Activated CD4-positive, alpha-beta T cell treated with anti-CD3 and anti-CD28 coated beads, Interleukin-2, amount 50 U/mL, for 48 hours (primary cell): ENCODE results near the gene SIGLEC14.

ENCODE experiments used
- DNase-seq, 2 experiments: peaks; one replicate each; pipeline ENCODE4 v3.0.0-alpha.2; 2020

The SIGLEC14 gene

GRCh38 chr19:51614789-51615188 lies 31.8 kb downstream of the SIGLEC14 start:
- DNase-seq: no peak

GRCh38 chr19:51610576-51610975 lies 36.0 kb downstream of the SIGLEC14 start:
- DNase-seq: no peak

- DNase-seq: peak; percentile 81 to 86
Measured at GRCh38 chr19:51607920-51608562, 38.6 kb downstream of the SIGLEC14 start.

- DNase-seq: peak; percentile 32 to 51
Measured at GRCh38 chr19:51607077-51607476, 39.5 kb downstream of the SIGLEC14 start.

GRCh38 chr19:51602189-51602854 lies 44.3 kb downstream of the SIGLEC14 start:
- no peak for DNase-seq

GRCh38 chr19:51600940-51601580 lies 45.6 kb downstream of the SIGLEC14 start:
- no peak for DNase-seq

GRCh38 chr19:51599084-51599483 lies 47.5 kb downstream of the SIGLEC14 start:
- no peak for DNase-seq

GRCh38 chr19:51598159-51598915 lies 48.3 kb downstream of the SIGLEC14 start:
- no peak for DNase-seq

GRCh38 chr19:51595190-51596175 lies 51.1 kb downstream of the SIGLEC14 start:
- no peak for DNase-seq

GRCh38 chr19:51594774-51595109 lies 51.9 kb downstream of the SIGLEC14 start:
- DNase-seq: no peak

GRCh38 chr19:51593969-51594773 lies 52.5 kb downstream of the SIGLEC14 start:
- peak; percentile 95 to 97 for DNase-seq

- DNase-seq: no peak
Measured at GRCh38 chr19:51593138-51593890, 53.3 kb downstream of the SIGLEC14 start.
